Stimulated activated CD4-positive, alpha-beta T cell treated with anti-CD3 and anti-CD28 coated beads, Interleukin-15, amount 100 ng/mL, for 24 hours (primary cell): ENCODE results near the gene DYNC2I2.
"Not testable (repeated sequence)": the region's sequence is repeated elsewhere in the genome, so short reads cannot be mapped to it uniquely, and the experiment has no call there.

Experiments
- DNase-seq: peaks from one replicate; pipeline ENCODE4 v3.0.0-alpha.2; 2020

Gene DYNC2I2

DNA sequence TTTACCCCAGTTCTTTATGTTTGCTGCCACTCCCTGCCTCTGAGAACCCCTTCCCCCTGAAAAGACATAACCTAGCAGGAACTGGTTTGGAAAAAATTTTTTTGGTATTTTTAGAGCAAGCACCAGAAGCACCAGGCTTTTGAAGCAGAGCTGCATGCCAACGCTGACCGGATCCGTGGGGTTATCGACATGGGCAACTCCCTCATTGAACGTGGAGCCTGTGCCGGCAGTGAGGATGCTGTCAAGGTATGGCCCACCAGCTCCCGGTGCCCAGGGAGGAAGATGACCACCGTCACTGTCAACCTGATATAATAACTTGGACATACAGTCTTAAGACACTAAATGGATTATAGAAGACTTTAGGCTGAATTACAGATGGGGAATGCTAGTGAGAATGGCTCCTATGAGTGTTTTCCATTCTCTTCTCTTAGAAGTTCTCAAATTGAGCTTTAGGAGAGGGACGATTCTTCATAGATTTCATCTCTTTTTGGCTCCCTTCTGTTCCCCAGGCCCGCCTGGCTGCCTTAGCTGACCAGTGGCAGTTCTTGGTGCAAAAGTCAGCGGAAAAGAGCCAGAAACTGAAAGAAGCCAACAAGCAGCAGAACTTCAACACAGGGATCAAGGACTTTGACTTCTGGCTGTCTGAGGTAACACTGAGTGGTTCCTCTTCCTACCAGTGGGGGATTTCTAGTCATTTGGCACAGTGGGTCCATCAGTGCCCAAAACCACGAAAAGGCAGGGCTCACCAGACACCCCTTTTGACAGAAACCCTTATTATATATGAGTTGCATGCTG, 44.9 kb downstream of the DYNC2I2 start:
- DNase-seq: no peak

DNA sequence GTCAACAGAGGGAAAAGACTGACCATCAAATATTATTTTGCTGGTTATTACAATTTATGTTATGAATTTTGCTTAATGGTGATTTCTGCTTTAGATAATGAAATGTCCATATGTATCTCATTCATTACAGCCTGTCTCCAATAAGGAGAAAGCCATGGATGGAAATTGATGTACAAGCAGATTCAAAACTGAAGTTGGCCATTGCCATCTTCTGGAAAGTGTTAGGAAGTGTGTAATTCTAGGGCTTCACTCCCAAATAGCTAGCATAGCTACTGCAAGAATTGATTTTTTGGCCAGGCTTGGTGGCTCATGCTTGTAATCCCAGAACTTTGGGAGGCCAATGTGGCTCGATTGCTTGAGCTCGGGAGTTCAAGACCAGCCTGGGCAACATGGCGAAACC, 45.8 kb downstream of the DYNC2I2 start:
- no peak for DNase-seq

DNA sequence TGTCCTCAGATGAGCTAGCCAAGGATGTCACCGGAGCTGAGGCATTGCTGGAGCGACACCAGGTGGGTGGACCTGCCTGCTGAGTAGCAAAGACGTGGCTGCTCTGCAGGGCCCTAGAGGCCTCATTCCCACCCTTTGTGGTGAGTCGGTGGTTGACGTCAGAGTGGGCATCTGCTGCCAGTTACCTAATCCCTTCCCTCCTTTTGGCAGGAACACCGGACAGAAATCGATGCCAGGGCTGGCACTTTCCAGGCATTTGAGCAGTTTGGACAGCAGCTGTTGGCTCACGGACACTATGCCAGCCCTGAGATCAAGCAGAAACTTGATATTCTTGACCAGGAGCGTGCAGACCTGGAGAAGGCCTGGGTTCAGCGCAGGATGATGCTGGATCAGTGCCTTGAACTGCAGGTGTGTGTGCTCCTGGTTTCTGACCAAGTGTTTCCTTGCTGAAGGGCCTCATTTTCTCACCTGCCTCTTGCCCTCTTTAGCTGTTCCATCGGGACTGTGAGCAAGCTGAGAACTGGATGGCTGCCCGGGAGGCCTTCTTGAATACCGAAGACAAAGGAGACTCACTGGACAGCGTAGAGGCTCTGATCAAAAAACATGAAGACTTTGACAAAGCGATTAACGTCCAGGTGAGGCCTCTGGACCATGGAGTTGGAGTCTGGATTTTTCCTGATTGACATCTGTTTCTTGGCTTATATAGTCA, 48.9 kb downstream of the DYNC2I2 start:
- DNase-seq: no peak

DNA sequence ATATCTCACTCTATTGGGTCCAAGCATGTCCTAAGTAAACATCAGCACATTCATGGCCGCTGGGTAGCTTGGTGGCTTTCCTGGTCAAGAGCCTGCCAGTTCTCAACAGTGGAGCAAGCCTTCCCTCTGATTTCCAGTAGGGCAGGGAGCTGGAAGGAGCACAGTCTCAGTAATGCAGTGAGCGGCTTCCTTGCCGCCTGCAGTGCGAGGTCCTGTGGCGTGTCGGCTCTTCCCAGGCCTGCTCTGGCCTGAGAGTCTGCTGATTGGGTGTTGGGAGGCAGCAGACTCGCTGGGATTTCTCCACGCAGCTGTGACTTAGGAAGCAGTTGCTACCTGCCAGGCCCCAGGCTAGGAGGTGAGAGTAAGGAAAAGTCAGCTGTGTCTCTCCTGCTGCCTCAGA, 53.0 kb downstream of the DYNC2I2 start:
- no peak for DNase-seq

DNA sequence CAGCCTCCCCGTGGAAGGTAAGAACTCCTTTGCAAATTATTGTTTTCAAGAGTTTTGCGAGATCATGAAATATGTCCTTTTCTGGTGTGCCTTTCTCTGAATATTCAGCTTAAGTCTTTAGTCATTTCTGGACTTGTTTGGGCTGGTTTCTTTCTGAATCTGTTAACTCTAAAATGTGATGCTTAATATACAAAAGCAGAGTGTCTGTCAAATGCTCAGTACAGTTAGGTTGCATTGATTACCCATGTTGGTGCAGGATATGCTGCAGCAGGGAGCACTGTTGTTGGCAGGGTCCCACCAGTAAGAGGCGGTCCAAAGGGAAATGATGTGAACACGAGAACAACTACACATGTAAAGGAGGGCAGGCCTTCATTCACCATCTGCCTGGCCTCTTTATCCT, 56.5 kb downstream of the DYNC2I2 start:
- DNase-seq: no peak

DNA sequence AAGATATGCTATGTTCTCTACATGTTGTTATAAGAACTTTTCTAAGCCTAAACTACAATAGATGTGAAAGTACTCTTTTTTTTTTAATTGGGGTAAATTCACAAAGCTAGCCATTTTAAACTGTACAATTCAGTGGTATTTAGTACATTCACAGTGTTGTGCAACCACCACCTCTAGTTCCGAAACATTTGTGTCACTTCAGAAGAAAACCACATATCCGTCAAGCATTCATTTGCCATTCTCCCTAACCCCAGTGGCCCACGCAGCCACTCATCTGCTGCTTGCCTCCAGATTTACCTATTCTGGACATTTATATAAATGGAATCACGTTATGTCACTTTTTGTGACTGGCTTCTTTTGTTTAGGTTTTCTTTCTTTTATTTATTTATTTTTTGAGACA, 61.2 kb downstream of the DYNC2I2 start:
- DNase-seq: no peak

DNA sequence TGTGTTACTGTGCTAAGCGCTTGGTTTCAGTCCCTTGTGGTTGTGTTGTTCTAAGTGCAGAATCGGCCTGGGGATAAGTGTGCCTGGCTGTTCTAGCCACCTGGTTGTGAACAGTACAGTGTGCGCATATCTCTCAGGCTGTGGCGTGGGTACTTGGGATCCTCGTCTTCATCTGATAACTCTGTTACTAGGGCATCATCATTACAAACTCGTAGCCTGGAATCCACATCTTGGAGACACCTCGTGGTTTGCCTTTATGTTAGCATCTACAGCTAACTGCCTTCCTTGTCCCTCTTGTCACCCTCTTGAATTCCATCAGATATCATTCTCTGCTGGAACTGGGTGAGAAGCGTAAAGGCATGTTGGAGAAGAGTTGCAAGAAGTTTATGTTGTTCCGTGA, 62.8 kb downstream of the DYNC2I2 start:
- DNase-seq: no peak

DNA sequence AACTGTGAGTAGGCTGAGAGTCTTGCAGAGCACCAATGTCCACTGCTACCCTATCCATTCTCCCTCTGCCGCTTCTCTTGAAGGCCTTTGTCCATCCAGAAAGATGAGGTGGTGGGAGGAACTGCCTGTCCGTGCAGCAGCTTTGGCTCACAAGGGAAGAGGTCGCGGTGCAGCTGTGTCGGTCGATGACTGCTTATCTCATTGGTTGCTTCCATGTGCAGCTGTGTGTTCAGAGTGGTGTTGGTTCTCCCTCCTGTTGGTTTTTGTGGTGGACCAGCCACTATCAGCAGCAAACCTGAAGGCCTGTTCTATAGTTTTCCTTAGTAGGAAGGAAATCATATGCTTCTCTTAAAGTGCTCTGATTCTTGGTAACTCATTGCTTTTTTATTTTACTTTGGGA, 63.6 kb downstream of the DYNC2I2 start:
- DNase-seq: no peak

DNA sequence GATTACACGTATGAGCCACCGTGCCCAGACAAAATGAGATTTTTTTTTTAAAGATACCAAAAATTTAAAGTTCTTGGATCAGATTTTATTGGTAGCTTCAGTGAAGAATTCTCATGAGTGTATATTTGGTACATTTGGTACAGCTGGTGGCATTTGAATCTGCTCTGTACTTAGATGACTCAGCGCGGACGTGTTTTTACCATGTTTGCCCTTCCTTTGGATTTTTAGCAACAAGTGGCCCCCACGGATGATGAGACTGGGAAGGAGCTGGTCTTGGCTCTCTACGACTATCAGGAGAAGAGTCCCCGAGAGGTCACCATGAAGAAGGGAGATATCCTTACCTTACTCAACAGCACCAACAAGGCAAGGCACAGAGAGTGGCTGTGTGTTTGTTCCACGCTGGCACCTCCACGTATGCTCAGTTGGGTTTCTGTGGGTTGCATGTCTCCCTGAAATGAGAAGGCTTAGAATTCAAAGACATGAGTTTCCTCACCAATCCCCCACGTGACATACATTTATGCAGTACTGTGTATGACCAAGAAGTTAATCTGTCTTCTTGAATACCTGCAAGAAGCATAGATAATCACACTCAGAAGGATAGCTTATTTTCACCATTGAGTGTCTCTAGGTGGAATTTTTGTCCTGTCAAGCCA, 67.9 kb downstream of the DYNC2I2 start:
- no peak for DNase-seq

DNA sequence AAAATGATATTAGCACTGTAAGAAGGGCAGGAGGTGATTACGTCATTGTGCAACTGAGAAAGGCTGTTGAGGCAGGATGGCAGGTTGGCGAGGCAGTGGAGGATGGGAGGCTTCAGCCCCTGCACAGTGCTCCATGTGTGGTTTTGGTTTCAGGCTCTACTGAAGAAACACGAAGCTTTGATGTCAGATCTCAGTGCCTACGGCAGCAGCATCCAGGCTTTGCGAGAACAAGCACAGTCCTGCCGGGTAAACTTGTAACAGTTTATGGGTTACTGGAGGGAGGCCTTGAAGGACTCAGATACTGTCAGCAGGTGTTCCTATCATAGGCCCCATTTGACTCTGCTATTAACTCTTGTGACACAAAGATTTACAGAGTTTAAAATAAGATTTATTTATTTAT, 69.2 kb downstream of the DYNC2I2 start:
- peak; percentile 68 for DNase-seq

DNA sequence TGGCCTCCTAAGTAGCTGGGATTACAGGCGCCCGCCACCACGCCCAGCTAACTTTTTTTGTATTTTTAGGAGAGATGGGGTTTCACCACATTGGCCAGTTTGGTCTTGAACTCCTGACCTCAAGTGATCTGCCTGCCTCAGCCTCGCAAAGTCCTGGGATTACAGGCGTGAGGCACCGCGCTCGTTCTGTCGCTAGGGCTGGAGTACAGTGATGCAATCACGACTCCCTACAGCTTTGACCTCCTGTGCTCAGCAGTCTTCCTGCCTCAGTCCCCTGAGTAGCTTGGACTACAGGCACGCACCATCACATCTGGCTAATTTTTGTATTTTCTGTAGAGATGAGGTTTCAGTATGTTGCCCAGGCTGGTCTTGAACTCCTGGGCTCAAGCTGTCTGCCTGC, 69.7 kb downstream of the DYNC2I2 start:
- not testable (repeated sequence) for DNase-seq

DNA sequence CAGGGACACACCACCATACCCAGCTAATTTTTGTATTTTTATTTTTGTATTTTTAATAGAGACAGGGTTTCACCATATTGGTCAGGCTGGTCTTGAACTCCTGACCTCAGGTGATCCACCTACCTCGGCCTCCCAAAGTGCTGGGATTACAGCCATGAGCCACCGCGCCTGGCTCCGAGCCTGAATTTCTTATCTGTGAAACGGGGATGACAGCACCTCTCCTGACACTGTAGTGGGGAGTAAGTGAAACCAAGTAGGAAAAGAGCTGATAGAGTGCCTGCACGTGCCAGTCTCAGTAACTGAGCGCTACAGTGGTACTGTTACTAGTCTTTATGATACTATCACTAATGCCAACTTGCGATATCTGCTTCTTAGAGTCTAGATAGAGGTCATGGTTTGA, 71.5 kb downstream of the DYNC2I2 start:
- DNase-seq: not testable (repeated sequence)
